K562 (cell line): ENCODE measurements around the gene ZNF385C. TPM values are rescaled to one million over a fixed set of nuclear protein-coding genes. Genes with fewer than 3 reads are reported as not detected.

Experiments used
- ARHGAP35 ChIP-seq: fragments of 450-650 bp; IDR thresholded peaks from 2 replicates; pipeline ENCODE4 v1.6.1; 2018; ENCODE audit not compliant: partially characterized antibody
- BCL6 ChIP-seq: fragments of 250-450 bp; sonication (Bioruptor Pico); IDR thresholded peaks from 2 replicates; pipeline ENCODE4 v1.4.0; 2020
- BRD4 ChIP-seq: fragments of 200-600 bp; sonication (generic); IDR thresholded peaks from 2 replicates; pipeline ENCODE4 v1.6.1; 2017; ENCODE audit warnings: inconsistent platforms
- CBX1 ChIP-seq: sonication (generic); IDR thresholded peaks from 2 replicates; pipeline ENCODE4 v1.6.1; 2016; ENCODE audit warnings: antibody characterized with exemption, low read depth, mild to moderate bottlenecking
- CBX5 ChIP-seq: IDR thresholded peaks from 2 replicates; pipeline ENCODE4 v1.6.1; 2014; ENCODE audit warnings: low read depth, borderline replicate concordance
- ERF ChIP-seq: fragments of 450-650 bp; formaldehyde crosslinking; IDR thresholded peaks from 2 replicates; pipeline ENCODE4 v1.4.0; 2020; ENCODE audit warnings: mild to moderate bottlenecking, mixed read lengths
- ETS1 ChIP-seq: conservative IDR thresholded peaks from 2 replicates; pipeline ENCODE4 v1.6.1; 2011; ENCODE audit warnings: low read depth, mild to moderate bottlenecking, low read length; ENCODE audit not compliant: control insufficient read depth
- ETV1 ChIP-seq: fragments of 450-650 bp; conservative IDR thresholded peaks from 2 replicates; pipeline ENCODE4 v1.6.1; 2016; ENCODE audit warnings: missing genetic modification characterization, control low read depth, low read depth, missing compliant biosample characterization
- HEY1 ChIP-seq: fragments of 250-450 bp; sonication (Bioruptor Pico); IDR thresholded peaks from 2 replicates; pipeline ENCODE4 v1.5.0; 2020; ENCODE audit warnings: mild to moderate bottlenecking, moderate library complexity, borderline replicate concordance
- LEF1 ChIP-seq: fragments of 450-650 bp; IDR thresholded peaks from 2 replicates; pipeline ENCODE4 v1.6.1; 2016; ENCODE audit warnings: mild to moderate bottlenecking
- MAFK ChIP-seq: IDR thresholded peaks from 2 replicates; pipeline ENCODE4 v1.6.1; 2011; ENCODE audit warnings: low read length, improper control_type of control experiment
- NFE2L1 ChIP-seq: fragments of 450-650 bp; IDR thresholded peaks from 2 replicates; pipeline ENCODE4 v1.6.1; 2016; ENCODE audit warnings: missing genetic modification characterization, low read depth, mild to moderate bottlenecking, missing compliant biosample characterization, moderate library complexity, borderline replicate concordance
- PCBP2 ChIP-seq: fragments of 200-400 bp; formaldehyde crosslinking; IDR thresholded peaks from 2 replicates; pipeline ENCODE4 v1.6.1; 2018; ENCODE audit warnings: low read length, low read depth, mild to moderate bottlenecking, moderate library complexity; ENCODE audit not compliant: poor library complexity, severe bottlenecking
- POLR2H ChIP-seq: IDR thresholded peaks from 2 replicates; pipeline ENCODE4 v1.6.1; 2016; ENCODE audit warnings: missing genetic modification characterization, low read depth, mild to moderate bottlenecking, control low read depth, missing compliant biosample characterization, moderate library complexity
- RFX1 ChIP-seq: fragments of 450-650 bp; IDR thresholded peaks from 2 replicates; pipeline ENCODE4 v1.6.1; 2016; ENCODE audit warnings: mild to moderate bottlenecking, moderate library complexity
- SAP30 ChIP-seq: fragments of 200-600 bp; sonication (generic); IDR thresholded peaks from 2 replicates; pipeline ENCODE4 v1.6.1; 2012; ENCODE audit warnings: borderline replicate concordance, low read depth, mild to moderate bottlenecking, moderate library complexity, low read length, control low read depth, inconsistent platforms; ENCODE audit not compliant: insufficient read depth, poor library complexity, severe bottlenecking
- SIN3B ChIP-seq: fragments of 450-650 bp; IDR thresholded peaks from 2 replicates; pipeline ENCODE4 v1.6.1; 2017; ENCODE audit warnings: low read depth, mild to moderate bottlenecking, moderate library complexity
- TAF9B ChIP-seq: fragments of 450-650 bp; IDR thresholded peaks from 2 replicates; pipeline ENCODE4 v1.6.1; 2018; ENCODE audit warnings: mild to moderate bottlenecking; ENCODE audit not compliant: partially characterized antibody
- ZBTB34 ChIP-seq: fragments of 250-450 bp; sonication (Bioruptor Pico); IDR thresholded peaks from 2 replicates; pipeline ENCODE4 v1.8.0; 2021; ENCODE audit warnings: mild to moderate bottlenecking, moderate library complexity
- ZEB2 ChIP-seq: fragments of 450-650 bp; IDR thresholded peaks from 2 replicates; pipeline ENCODE4 v1.6.1; 2016
- ZNF395 ChIP-seq: fragments of 200-800 bp; sonication (Bioruptor generic); IDR thresholded peaks from 2 replicates; pipeline ENCODE4 v1.6.1; 2017; ENCODE audit warnings: missing genetic modification characterization, missing compliant biosample characterization
- ZNF766 ChIP-seq: fragments of 200-800 bp; sonication (Bioruptor generic); conservative IDR thresholded peaks from 2 replicates; pipeline ENCODE4 v1.6.1; 2016; ENCODE audit warnings: missing genetic modification characterization, missing compliant biosample characterization
- polyA plus RNA-seq, 8 experiments: library from polyadenylated mRNA; depleted of rRNA in 4 of 8; stranded (reverse) in 5 of 8; unstranded in 3 of 8; fragments of >200 nt; fragmentation: Nextera tagmentation in 2 of 8; fragmentation: Illumina TruSeq in 1 of 8; extraction: Ambion mirVana in 2 of 8; extraction: Trizol in 1 of 8; gene quantifications; 2 replicates each; pipeline versions ENCODE4 v1.2.1 to v1.2.3, GENCODE V29; 2011 to 2014; ENCODE audit warnings: inconsistent platforms in 1 of 8, missing spikeins in 1 of 8
- total RNA-seq, 7 experiments: library from RNA; depleted of rRNA in 6 of 7; stranded (reverse); fragments of >200 nt in 6 of 7; fragmentation: Illumina TruSeq in 2 of 7; extraction: Trizol in 2 of 7; gene quantifications; 2 replicates each; pipeline versions ENCODE4 v1.2.1 to v1.2.3, GENCODE V29; 2011 to 2021; ENCODE audit warnings: low replicate concordance in 1 of 7
- TF ChIP-seq, protein P1 (sequence below): fragments of 450-650 bp; formaldehyde crosslinking; conservative IDR thresholded peaks from 2 replicates; pipeline ENCODE4 v1.4.0; 2022; ENCODE audit warnings: mild to moderate bottlenecking, missing genetic modification characterization

Gene ZNF385C
- total and polyA plus RNA-seq, 9 of the 15 experiments (the other 6 are each of a cell fraction or from before 2014, with no cell fraction given), result 0.03 to 0.35 (median 0.18) TPM; not detected in 1

DNA sequence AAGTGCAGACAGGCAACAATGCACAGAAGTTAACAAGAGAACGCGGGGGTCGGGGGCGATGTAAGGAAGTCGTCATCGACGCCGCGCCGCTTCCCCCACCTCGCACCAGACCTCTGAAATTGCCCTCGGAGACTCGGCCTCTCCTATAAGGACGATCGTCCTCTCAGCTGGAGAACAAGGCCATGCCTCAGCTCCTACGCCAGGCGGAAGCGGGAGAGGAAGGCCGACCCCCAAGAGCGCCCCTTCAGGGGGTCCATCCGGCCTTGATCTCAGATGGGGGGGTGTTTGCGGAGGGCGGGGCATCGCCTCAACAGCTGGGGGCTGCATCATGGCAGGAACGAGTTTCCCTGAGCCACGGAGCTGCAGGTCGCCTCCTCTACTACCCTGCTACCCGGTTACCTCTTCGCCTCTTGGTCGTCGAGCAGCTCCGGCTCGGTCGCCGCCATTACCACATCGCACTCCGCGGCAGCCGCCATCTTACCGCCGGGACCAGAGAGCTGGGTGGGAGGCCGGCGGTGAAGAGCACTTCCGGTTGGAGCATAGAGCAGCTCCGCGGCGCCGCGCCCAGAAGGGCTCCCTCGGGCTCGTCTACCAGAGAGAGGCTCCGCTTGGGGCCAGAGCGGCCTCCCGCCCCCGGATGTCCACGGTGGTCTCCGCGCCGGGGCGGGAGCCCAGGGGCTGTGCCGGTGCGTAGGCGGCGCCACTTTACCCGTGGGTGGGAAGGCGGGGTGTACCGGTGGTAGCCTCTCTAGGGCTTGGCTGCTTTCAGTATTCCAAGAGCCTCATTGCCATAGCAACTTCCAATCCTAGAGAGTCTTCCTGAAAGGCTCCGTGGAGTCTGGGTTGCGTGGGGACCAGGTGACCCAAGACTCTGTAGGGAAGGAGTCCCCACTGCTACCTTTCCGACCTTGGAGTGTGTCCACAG, 81.1 kb downstream of the ZNF385C start, which contains the start of gene DNAJC7 (continued):
- no peak for TF ChIP-seq HEY1
- peak; percentile 94 for TF ChIP-seq RFX1
- TF ChIP-seq SIN3B, result peak; percentile 70
- TF ChIP-seq TAF9B, result peak; percentile 98
- TF ChIP-seq LEF1, result no peak
- no peak for TF ChIP-seq BCL6
- peak; percentile 36; the same call in 1 of the 2 replicates for TF ChIP-seq ZEB2
- TF ChIP-seq ARHGAP35, result no peak
- TF ChIP-seq CBX5, result no peak
- TF ChIP-seq, protein P1, sequence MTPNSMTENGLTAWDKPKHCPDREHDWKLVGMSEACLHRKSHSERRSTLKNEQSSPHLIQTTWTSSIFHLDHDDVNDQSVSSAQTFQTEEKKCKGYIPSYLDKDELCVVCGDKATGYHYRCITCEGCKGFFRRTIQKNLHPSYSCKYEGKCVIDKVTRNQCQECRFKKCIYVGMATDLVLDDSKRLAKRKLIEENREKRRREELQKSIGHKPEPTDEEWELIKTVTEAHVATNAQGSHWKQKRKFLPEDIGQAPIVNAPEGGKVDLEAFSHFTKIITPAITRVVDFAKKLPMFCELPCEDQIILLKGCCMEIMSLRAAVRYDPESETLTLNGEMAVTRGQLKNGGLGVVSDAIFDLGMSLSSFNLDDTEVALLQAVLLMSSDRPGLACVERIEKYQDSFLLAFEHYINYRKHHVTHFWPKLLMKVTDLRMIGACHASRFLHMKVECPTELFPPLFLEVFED (CRISPR knock-in tag), result no peak; the same call in 1 of the 2 replicates
- peak; percentile 64 for TF ChIP-seq SAP30
- TF ChIP-seq NFE2L1, result no peak
- TF ChIP-seq BRD4, result peak; percentile 96
- peak; percentile 62 for TF ChIP-seq POLR2H (tag)
- no peak; the same call in 1 of the 2 replicates for TF ChIP-seq ZNF766 (CRISPR knock-in tag)
- peak; percentile 85 for TF ChIP-seq ETS1
- TF ChIP-seq ZBTB34 (CRISPR knock-in tag), result no peak
- 0 out of 2 replicates have a peak, but pooled peaks have one; percentile 33 for TF ChIP-seq ZNF395 (CRISPR knock-in tag)
- TF ChIP-seq ERF (CRISPR knock-in tag), result 0 out of 2 replicates have a peak, but pooled peaks have one; percentile 8
- peak; percentile 93 for TF ChIP-seq ETV1 (tag)
- no peak for TF ChIP-seq MAFK
- TF ChIP-seq PCBP2, result no peak
- TF ChIP-seq CBX1, result 0 out of 2 replicates have a peak, but pooled peaks have one; percentile 24
